Right kidney (tissue), 1 donor: ENCODE measurements around the gene SLAIN2.

Experiments used
- DNase-seq: peaks from one replicate; pipeline ENCODE4 v3.0.0-alpha.2; 2016

SLAIN2 gene

GRCh38 chr4:48333587-48333986, 7.7 kb upstream of the SLAIN2 start:
- DNase-seq: no peak

- DNase-seq: no peak
These were observed 7.1 kb upstream of the SLAIN2 start for GRCh38 chr4:48334236-48334635.

- no peak for DNase-seq
These were observed 6.4 kb upstream of the SLAIN2 start for GRCh38 chr4:48334900-48335384.

GRCh38 chr4:48336146-48336870, 5.0 kb upstream of the SLAIN2 start:
- DNase-seq: no peak

GRCh38 chr4:48337731-48338130, 3.6 kb upstream of the SLAIN2 start:
- DNase-seq: no peak

GRCh38 chr4:48339642-48340041, 1.7 kb upstream of the SLAIN2 start:
- no peak for DNase-seq

GRCh38 chr4:48340276-48340964, 909 bp upstream of the SLAIN2 start:
- peak; percentile 47 for DNase-seq

GRCh38 chr4:48341776-48342605, 662 bp downstream of the SLAIN2 start:
- peak; percentile 95 for DNase-seq

GRCh38 chr4:48342606-48342880, 1.2 kb downstream of the SLAIN2 start:
- no peak for DNase-seq

GRCh38 chr4:48343035-48343434, 1.7 kb downstream of the SLAIN2 start:
- DNase-seq: no peak

GRCh38 chr4:48343551-48343950, 2.2 kb downstream of the SLAIN2 start:
- no peak for DNase-seq

- DNase-seq: no peak
These were observed 4.2 kb downstream of the SLAIN2 start for GRCh38 chr4:48345542-48345941.

- DNase-seq: no peak
These were observed 5.3 kb downstream of the SLAIN2 start for GRCh38 chr4:48346594-48346993.

GRCh38 chr4:48347282-48347921, 6.1 kb downstream of the SLAIN2 start:
- DNase-seq: no peak

GRCh38 chr4:48350871-48351270, 9.5 kb downstream of the SLAIN2 start:
- DNase-seq: no peak

- DNase-seq: no peak
These were observed 11.5 kb downstream of the SLAIN2 start for GRCh38 chr4:48352793-48353192.

- DNase-seq: no peak
These were observed 15.0 kb downstream of the SLAIN2 start for GRCh38 chr4:48356355-48356754.

- no peak for DNase-seq
These were observed 19.1 kb downstream of the SLAIN2 start for GRCh38 chr4:48360285-48361011.

- no peak for DNase-seq
These were observed 19.7 kb downstream of the SLAIN2 start for GRCh38 chr4:48361012-48361400.

- DNase-seq: no peak
These were observed 25.3 kb downstream of the SLAIN2 start for GRCh38 chr4:48366611-48367010.

- no peak for DNase-seq
These were observed 25.7 kb downstream of the SLAIN2 start for GRCh38 chr4:48367016-48367415.

- no peak for DNase-seq
These were observed 27.1 kb downstream of the SLAIN2 start for GRCh38 chr4:48368389-48368788.
